Pancreas (tissue), 10 donors: ENCODE data around the gene SHISA2. TPM values are rescaled to one million over a fixed set of nuclear protein-coding genes. Genes with fewer than 3 reads are reported as not detected.

Source experiments
- ATAC-seq, 4 donors: fragments of 200-7000 bp; cut with Tn5 transposase; one replicate each; pipeline versions ENCODE4 v1.8.0 to v1.9.1; 2020; ENCODE audit warnings: mild to moderate bottlenecking in 4 of 4, moderate library complexity in 4 of 4
- DNase-seq, 6 donors: peaks; one replicate each; pipeline ENCODE4 v3.0.0-alpha.2; 2020
- FAIRE-seq: peaks from 2 replicates; lab custom pipeline; 2012; peaks lifted over from hg19 to GRCh38; lab: Jason Lieb, UNC
- H3K27ac ChIP-seq, 4 donors: fragments of 200-600 bp; sonication (generic); 1 replicate in 3 of 4; 2 replicates in 1 of 4; pipeline versions ENCODE4 v1.5.0 to v1.8.0; 2020
- H3K27me3 ChIP-seq, 4 donors: fragments of 200-600 bp; one replicate each; pipeline ENCODE4 v1.8.0; 2021
- H3K36me3 ChIP-seq, 3 donors: fragments of 200-600 bp; sonication (generic) in 1 of 3; one replicate each; pipeline versions ENCODE4 v1.5.0 to v1.8.0; 2020 to 2021
- H3K4me1 ChIP-seq, 3 donors: fragments of 200-600 bp; one replicate each; pipeline ENCODE4 v1.8.0; 2021
- H3K4me3 ChIP-seq, 4 donors: fragments of 200-600 bp; sonication (generic) in 2 of 4; one replicate each; pipeline versions ENCODE4 v1.5.0 to v1.8.0; 2020 to 2021
- H3K9me3 ChIP-seq, 4 donors: fragments of 200-600 bp; one replicate each; pipeline ENCODE4 v1.8.0; 2021
- CTCF ChIP-seq, 4 donors: fragments of 200-600 bp; sonication (generic) in 3 of 4; IDR thresholded peaks; one replicate each; pipeline versions ENCODE4 v1.5.0 to v1.8.0; 2021; ENCODE audit warnings: antibody characterized with exemption in 4 of 4
- WGBS, 2 donors: extraction: QIAGEN DNeasy Blood & Tissue Kit; methylation state at CpG; one replicate each; pipeline ENCODE4 v1.1.7; 2013; 5-methylcytosine and 5-hydroxymethylcytosine counted together
- intact Hi-C, 3 donors: fragments of 100-400 bp; cut with DNase I; formaldehyde crosslinking; loops; one replicate each; pipeline versions ENCODE4 v1.11.1 to v1.14.2; 2022
- polyA plus RNA-seq, 2 donors: library from polyadenylated mRNA; stranded (reverse); fragments of 200-250 nt; gene quantifications; one replicate each; pipeline ENCODE4 v1.2.3, GENCODE V29; 2013
- total RNA-seq, 6 donors: library from RNA; stranded (reverse); fragmentation: NEBNext Ultra II Directional in 4 of 6; extraction: Animal tissue kit (Norgen Biotek cat#: 25700) in 4 of 6; gene quantifications; one replicate each; pipeline versions ENCODE4 v1.2.1 to v1.2.4, GENCODE V29; 2021 to 2023
- donor health status: healthy with polysubstance abuse.
- donor health status: DM: no; HTN: no; CAD: no; lungs with moderate emphysema.
- donor health status: DM: no; HTN: no; CAD: no.
- donor health status: control.
- donor health status: control.
- donor health status: Bipolar disorder and iron deficiency.
- donor health status: DM: yes; HTN: yes; CAD: no.
- donor health status: DM: no; HTN: no; CAD: no.
- donor health status: DM: no; HTN: no; CAD: no.
- donor health status: DM: yes; HTN: yes; CAD: no.

Gene SHISA2
- total and polyA plus RNA-seq, 8 donors = 0.23 to 0.98 (median 0.42) TPM

- Histone ChIP-seq H3K9me3 (no peaks in the 10 kb centered on the region), H3K27ac (no peak overlapping the region), H3K36me3 (no peaks in the 10 kb centered on the region), H3K4me1 (no peaks in the 10 kb centered on the region), H3K27me3 (no peaks in the 10 kb centered on the region), H3K4me3 (no peak overlapping the region)
- ATAC-seq (peak in 2 of 4 donors; percentile 22 to 23), DNase-seq (no peak), FAIRE-seq (no peak)
- WGBS, 2 donors = 57 to 59% methylated on average over 53 of the region's 53 CpGs
- intact Hi-C loops = no loop called here
- TF ChIP-seq CTCF (IDR thresholded peaks at IDR 0.05) = no peak
Measured at GRCh38 chr13:26011996-26012821, 39.6 kb downstream of the SHISA2 start.

GRCh38 chr13:26011208-26011573 is 40.6 kb downstream of the SHISA2 start:
- Histone ChIP-seq H3K36me3 (no peaks in the 10 kb centered on the region), H3K4me1 (no peaks in the 10 kb centered on the region), H3K9me3 (no peaks in the 10 kb centered on the region), H3K27ac (no peak overlapping the region), H3K4me3 (no peak overlapping the region), H3K27me3 (no peaks in the 10 kb centered on the region)
- FAIRE-seq (no peak), ATAC-seq (no peak), DNase-seq (no peak)
- TF ChIP-seq CTCF (IDR thresholded peaks at IDR 0.05) = no peak
- 64 to 65% methylated on average over 4 of the region's 4 CpGs for WGBS, 2 donors
- intact Hi-C loops = no loop called here

- intact Hi-C loops = no loop called here
- WGBS, 2 donors = 34 to 46% methylated on average over 13 of the region's 13 CpGs
- no peaks in the 10 kb centered on the region for H3K9me3 ChIP-seq
- H3K36me3 ChIP-seq = no peaks in the 10 kb centered on the region
- no peak overlapping the region for H3K27ac ChIP-seq
- TF ChIP-seq CTCF (IDR thresholded peaks at IDR 0.05) = no peak
- no peak for ATAC-seq
- no peaks in the 10 kb centered on the region for H3K27me3 ChIP-seq
- no peak overlapping the region for H3K4me3 ChIP-seq
- no peak for DNase-seq
- H3K4me1 ChIP-seq = no peaks in the 10 kb centered on the region
- no peak for FAIRE-seq
Measured at GRCh38 chr13:26010487-26011207, 41.2 kb downstream of the SHISA2 start.

GRCh38 chr13:26007261-26008125 is 44.3 kb downstream of the SHISA2 start:
- Histone ChIP-seq H3K4me1 (no peaks in the 10 kb centered on the region), H3K36me3 (no peaks in the 10 kb centered on the region), H3K27ac (no peak overlapping the region), H3K27me3 (no peaks in the 10 kb centered on the region), H3K9me3 (no peaks in the 10 kb centered on the region), H3K4me3 (no peak overlapping the region)
- 43 to 45% methylated on average over 1 of the region's 1 CpG for WGBS, 2 donors
- DNase-seq (no peak), ATAC-seq (no peak), FAIRE-seq (no peak)
- no peak for TF ChIP-seq CTCF (IDR thresholded peaks at IDR 0.05)
- intact Hi-C loops = no loop called here

Other genes with a start within 250 kb of the SHISA2 start
- gene RNF6, start 170.3 kb upstream of the SHISA2 start, total RNA-seq = 10 to 100 TPM in 4 of 6 donors, 1 to 10 TPM in 2; 8.6 to 17.2 (median 11.7) TPM
- 10 to 100 TPM in 1 of 2 donors, 1 to 10 TPM in 1; 5.9 to 14.5 TPM for gene RNF6, start 170.3 kb upstream of the SHISA2 start, polyA plus RNA-seq
- 10 to 100 TPM in 3 of 6 donors, 1 to 10 TPM in 3; 7.3 to 12.5 (median 9.9) TPM for gene CDK8, start 202.1 kb upstream of the SHISA2 start, total RNA-seq
- 10 to 100 TPM in 1 of 2 donors, 1 to 10 TPM in 1; 9.2 to 11.4 TPM for gene CDK8, start 202.1 kb upstream of the SHISA2 start, polyA plus RNA-seq